ENCODE data around the gene NUBP2.

The NUBP2 gene

GRCh38 chr16:1774448-1774780, 8.3 kb upstream of the NUBP2 start:
- TF ChIP-seq, protein P1, sequence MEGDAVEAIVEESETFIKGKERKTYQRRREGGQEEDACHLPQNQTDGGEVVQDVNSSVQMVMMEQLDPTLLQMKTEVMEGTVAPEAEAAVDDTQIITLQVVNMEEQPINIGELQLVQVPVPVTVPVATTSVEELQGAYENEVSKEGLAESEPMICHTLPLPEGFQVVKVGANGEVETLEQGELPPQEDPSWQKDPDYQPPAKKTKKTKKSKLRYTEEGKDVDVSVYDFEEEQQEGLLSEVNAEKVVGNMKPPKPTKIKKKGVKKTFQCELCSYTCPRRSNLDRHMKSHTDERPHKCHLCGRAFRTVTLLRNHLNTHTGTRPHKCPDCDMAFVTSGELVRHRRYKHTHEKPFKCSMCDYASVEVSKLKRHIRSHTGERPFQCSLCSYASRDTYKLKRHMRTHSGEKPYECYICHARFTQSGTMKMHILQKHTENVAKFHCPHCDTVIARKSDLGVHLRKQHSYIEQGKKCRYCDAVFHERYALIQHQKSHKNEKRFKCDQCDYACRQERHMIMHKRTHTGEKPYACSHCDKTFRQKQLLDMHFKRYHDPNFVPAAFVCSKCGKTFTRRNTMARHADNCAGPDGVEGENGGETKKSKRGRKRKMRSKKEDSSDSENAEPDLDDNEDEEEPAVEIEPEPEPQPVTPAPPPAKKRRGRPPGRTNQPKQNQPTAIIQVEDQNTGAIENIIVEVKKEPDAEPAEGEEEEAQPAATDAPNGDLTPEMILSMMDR (IDR thresholded peaks at IDR 0.05; ENCODE audit: extremely low read depth, missing control alignments) = no peak
- DNase-seq (ENCODE audit: low spot score) = no peak

GRCh38 chr16:1775006-1775845, 7.5 kb upstream of the NUBP2 start:
- no peak for DNase-seq (ENCODE audit: low spot score)
- TF ChIP-seq, protein P1 (IDR thresholded peaks at IDR 0.05; ENCODE audit: extremely low read depth, missing control alignments) = no peak

GRCh38 chr16:1775846-1776671, 6.7 kb upstream of the NUBP2 start:
- TF ChIP-seq, protein P1 (IDR thresholded peaks at IDR 0.05; ENCODE audit: extremely low read depth, missing control alignments) = no peak
- DNase-seq (ENCODE audit: low spot score) = no peak

- DNase-seq (ENCODE audit: low spot score) = no peak
- TF ChIP-seq, protein P1 (IDR thresholded peaks at IDR 0.05; ENCODE audit: extremely low read depth, missing control alignments) = no peak
Measured at GRCh38 chr16:1776672-1776955, 6.1 kb upstream of the NUBP2 start.

- TF ChIP-seq, protein P1 (IDR thresholded peaks at IDR 0.05; ENCODE audit: extremely low read depth, missing control alignments) = no peak
- no peak for DNase-seq (ENCODE audit: low spot score)
Measured at GRCh38 chr16:1776991-1777374, 5.8 kb upstream of the NUBP2 start.

- no peak for DNase-seq (ENCODE audit: low spot score)
- TF ChIP-seq, protein P1 (IDR thresholded peaks at IDR 0.05; ENCODE audit: extremely low read depth, missing control alignments) = no peak
Measured at GRCh38 chr16:1777375-1778199, 5.2 kb upstream of the NUBP2 start.
